ENCODE data around the gene ELOB.

ELOB gene

GRCh38 chr16:2816751-2817339 lies 39.8 kb upstream of the ELOB start, which contains the start of gene PRSS21:
TSS of gene PRSS21 (plus strand) at chr16:2817237. CDS start at chr16:2817269, 32 bp downstream.
- Histone ChIP-seq H4K12ac (ENCODE audit: low read depth, low read length) (no peak within 1 kb of the TSS), H3K4ac (ENCODE audit: low read depth, low read length) (no peak within 1 kb of the TSS), H4K8ac (ENCODE audit: low read depth, low read length) (no peak within 1 kb of the TSS), H3K4me1 (ENCODE audit: control insufficient read depth in 1 of 2, insufficient read depth in 2 of 2, low read length in 2 of 2) (peaks cover 4 to 7% of the 10 kb centered on the region in 2 experiments), H3K36me3 (ENCODE audit: control insufficient read depth in 1 of 2, insufficient read depth in 2 of 2, low read length in 2 of 2) (no peaks in the 10 kb centered on the region), H2BK120ac (ENCODE audit: insufficient read depth, low read length, poor library complexity) (no peak within 1 kb of the TSS), H3K27me3 (ENCODE audit: insufficient read depth, low read length) (no peaks in the 10 kb centered on the region), H3K4me2 (ENCODE audit: low read length) (no peak within 1 kb of the TSS), H4K91ac (ENCODE audit: low read depth, low read length) (no peak within 1 kb of the TSS), H3K9ac (ENCODE audit: low read length) (no peak within 1 kb of the TSS), H2AK5ac (ENCODE audit: low read length) (no peak within 1 kb of the TSS), H3K9me3 (ENCODE audit: insufficient read depth, low read depth, low read length) (no peaks in the 10 kb centered on the region), H3K18ac (ENCODE audit: low read length) (no peak within 1 kb of the TSS), H3K27ac (ENCODE audit: low read depth, low read length) (no peak within 1 kb of the TSS), H3K23ac (ENCODE audit: low read length) (no peak within 1 kb of the TSS), H3K79me2 (ENCODE audit: control insufficient read depth, insufficient read depth, low read length, poor library complexity) (no peaks in the 10 kb centered on the region), H2AFZ (ENCODE audit: insufficient read depth, low read length, poor library complexity) (no peak within 1 kb of the TSS), H2BK5ac (ENCODE audit: low read depth, low read length, poor library complexity) (no peak within 1 kb of the TSS), H3K14ac (ENCODE audit: low read length) (no peak within 1 kb of the TSS), H3K4me3 (ENCODE audit: low read depth, low read length) (no peak within 1 kb of the TSS), H2BK12ac (ENCODE audit: low read length) (no peak within 1 kb of the TSS), H3K79me1 (ENCODE audit: low read length) (no peaks in the 10 kb centered on the region)
- no CpG with 5 or more reads among the region's 28 CpGs for WGBS (ENCODE audit: extremely low coverage, insufficient coverage, insufficient read length)
- DNase-seq: no peak

GRCh38 chr16:2815299-2815771 lies 38.3 kb upstream of the ELOB start:
- Histone ChIP-seq H2BK12ac (ENCODE audit: low read length) (no peak overlapping the region), H4K12ac (ENCODE audit: low read depth, low read length) (no peak overlapping the region), H3K9me3 (ENCODE audit: insufficient read depth, low read depth, low read length) (no peaks in the 10 kb centered on the region), H3K79me2 (ENCODE audit: control insufficient read depth, insufficient read depth, low read length, poor library complexity) (no peaks in the 10 kb centered on the region), H2AFZ (ENCODE audit: insufficient read depth, low read length, poor library complexity) (no peak overlapping the region), H2BK5ac (ENCODE audit: low read depth, low read length, poor library complexity) (no peak overlapping the region), H3K4me1 (ENCODE audit: control insufficient read depth in 1 of 2, insufficient read depth in 2 of 2, low read length in 2 of 2) (no peaks in the 10 kb centered on the region), H3K9ac (ENCODE audit: low read length) (no peak overlapping the region), H3K27me3 (ENCODE audit: insufficient read depth, low read length) (no peaks in the 10 kb centered on the region), H3K23ac (ENCODE audit: low read length) (no peak overlapping the region), H3K18ac (ENCODE audit: low read length) (no peak overlapping the region), H4K91ac (ENCODE audit: low read depth, low read length) (no peak overlapping the region), H3K4ac (ENCODE audit: low read depth, low read length) (no peak overlapping the region), H3K14ac (ENCODE audit: low read length) (no peak overlapping the region), H3K36me3 (ENCODE audit: control insufficient read depth in 1 of 2, insufficient read depth in 2 of 2, low read length in 2 of 2) (no peaks in the 10 kb centered on the region), H3K79me1 (ENCODE audit: low read length) (no peaks in the 10 kb centered on the region), H2BK120ac (ENCODE audit: insufficient read depth, low read length, poor library complexity) (no peak overlapping the region), H3K27ac (ENCODE audit: low read depth, low read length) (no peak overlapping the region), H2AK5ac (ENCODE audit: low read length) (no peak overlapping the region), H3K4me2 (ENCODE audit: low read length) (no peak overlapping the region), H3K4me3 (ENCODE audit: low read depth, low read length) (no peak overlapping the region), H4K8ac (ENCODE audit: low read depth, low read length) (no peak overlapping the region)
- no peak for DNase-seq
- WGBS (ENCODE audit: extremely low coverage, insufficient coverage, insufficient read length): no CpG with 5 or more reads among the region's 10 CpGs

- Histone ChIP-seq H2AFZ (ENCODE audit: insufficient read depth, low read length, poor library complexity) (no peak overlapping the region), H3K36me3 (ENCODE audit: control insufficient read depth in 1 of 2, insufficient read depth in 2 of 2, low read length in 2 of 2) (no peaks in the 10 kb centered on the region), H2BK5ac (ENCODE audit: low read depth, low read length, poor library complexity) (no peak overlapping the region), H4K91ac (ENCODE audit: low read depth, low read length) (no peak overlapping the region), H3K9me3 (ENCODE audit: insufficient read depth, low read depth, low read length) (no peaks in the 10 kb centered on the region), H2BK120ac (ENCODE audit: insufficient read depth, low read length, poor library complexity) (no peak overlapping the region), H2BK12ac (ENCODE audit: low read length) (no peak overlapping the region), H3K9ac (ENCODE audit: low read length) (no peak overlapping the region), H3K4me2 (ENCODE audit: low read length) (no peak overlapping the region), H2AK5ac (ENCODE audit: low read length) (no peak overlapping the region), H3K27ac (ENCODE audit: low read depth, low read length) (no peak overlapping the region), H3K27me3 (ENCODE audit: insufficient read depth, low read length) (no peaks in the 10 kb centered on the region), H3K79me2 (ENCODE audit: control insufficient read depth, insufficient read depth, low read length, poor library complexity) (no peaks in the 10 kb centered on the region), H3K79me1 (ENCODE audit: low read length) (no peaks in the 10 kb centered on the region), H3K4me3 (ENCODE audit: low read depth, low read length) (no peak overlapping the region), H3K14ac (ENCODE audit: low read length) (no peak overlapping the region), H3K18ac (ENCODE audit: low read length) (no peak overlapping the region), H3K23ac (ENCODE audit: low read length) (no peak overlapping the region), H3K4ac (ENCODE audit: low read depth, low read length) (no peak overlapping the region), H3K4me1 (ENCODE audit: control insufficient read depth in 1 of 2, insufficient read depth in 2 of 2, low read length in 2 of 2) (no peaks in the 10 kb centered on the region), H4K12ac (ENCODE audit: low read depth, low read length) (no peak overlapping the region), H4K8ac (ENCODE audit: low read depth, low read length) (no peak overlapping the region)
- no CpG with 5 or more reads among the region's 20 CpGs for WGBS (ENCODE audit: extremely low coverage, insufficient coverage, insufficient read length)
- DNase-seq: no peak
These were observed 37.6 kb upstream of the ELOB start for GRCh38 chr16:2814551-2815298.

GRCh38 chr16:2813771-2814221 lies 36.7 kb upstream of the ELOB start:
- no peak overlapping the region for H4K8ac ChIP-seq (ENCODE audit: low read depth, low read length)
- H3K4ac ChIP-seq (ENCODE audit: low read depth, low read length): no peak overlapping the region
- no peak overlapping the region for H2AK5ac ChIP-seq (ENCODE audit: low read length)
- H3K4me2 ChIP-seq (ENCODE audit: low read length): no peak overlapping the region
- H3K79me1 ChIP-seq (ENCODE audit: low read length): no peaks in the 10 kb centered on the region
- no peak for DNase-seq
- no peaks in the 10 kb centered on the region for H3K79me2 ChIP-seq (ENCODE audit: control insufficient read depth, insufficient read depth, low read length, poor library complexity)
- H2AFZ ChIP-seq (ENCODE audit: insufficient read depth, low read length, poor library complexity): no peak overlapping the region
- H3K14ac ChIP-seq (ENCODE audit: low read length): no peak overlapping the region
- H3K18ac ChIP-seq (ENCODE audit: low read length): no peak overlapping the region
- no peak overlapping the region for H3K4me3 ChIP-seq (ENCODE audit: low read depth, low read length)
- no peak overlapping the region for H4K91ac ChIP-seq (ENCODE audit: low read depth, low read length)
- H3K4me1 ChIP-seq (ENCODE audit: control insufficient read depth in 1 of 2, insufficient read depth in 2 of 2, low read length in 2 of 2): no peaks in the 10 kb centered on the region
- no peak overlapping the region for H4K12ac ChIP-seq (ENCODE audit: low read depth, low read length)
- no peak overlapping the region for H2BK120ac ChIP-seq (ENCODE audit: insufficient read depth, low read length, poor library complexity)
- no peaks in the 10 kb centered on the region for H3K9me3 ChIP-seq (ENCODE audit: insufficient read depth, low read depth, low read length)
- H3K23ac ChIP-seq (ENCODE audit: low read length): no peak overlapping the region
- no peak overlapping the region for H2BK5ac ChIP-seq (ENCODE audit: low read depth, low read length, poor library complexity)
- no peak overlapping the region for H3K27ac ChIP-seq (ENCODE audit: low read depth, low read length)
- no peak overlapping the region for H3K9ac ChIP-seq (ENCODE audit: low read length)
- H3K27me3 ChIP-seq (ENCODE audit: insufficient read depth, low read length): no peaks in the 10 kb centered on the region
- no peaks in the 10 kb centered on the region for H3K36me3 ChIP-seq (ENCODE audit: control insufficient read depth in 1 of 2, insufficient read depth in 2 of 2, low read length in 2 of 2)
- WGBS (ENCODE audit: extremely low coverage, insufficient coverage, insufficient read length): no CpG with 5 or more reads among the region's 7 CpGs
- no peak overlapping the region for H2BK12ac ChIP-seq (ENCODE audit: low read length)

All from trophoblast cell (in vitro differentiated cells and primary cell).